Thyroid gland (tissue), 4 donors: Measurements from ENCODE around the gene KLRC3. TPM values are rescaled to one million over a fixed set of nuclear protein-coding genes. Genes with fewer than 3 reads are reported as not detected.
"Not testable (repeated sequence)": the region's sequence is repeated elsewhere in the genome, so short reads cannot be mapped to it uniquely, and the experiment has no call there.

Experiments
- DNase-seq, 2 donors: peaks; one replicate each; pipeline ENCODE4 v3.0.0-alpha.2; 2019
- H3K27ac ChIP-seq, 3 donors: fragments of 200-600 bp; sonication (generic); 1 replicate in 2 of 3; 2 replicates in 1 of 3; pipeline ENCODE4 v1.5.1; 2016 to 2019; ENCODE audit warnings: mild to moderate bottlenecking in 1 of 3, moderate library complexity in 1 of 3
- H3K27me3 ChIP-seq: fragments of 200-600 bp; sonication (generic); one replicate; pipeline ENCODE4 v1.5.1; 2019
- H3K36me3 ChIP-seq, 2 donors: fragments of 200-600 bp; sonication (generic); one replicate each; pipeline ENCODE4 v1.5.1; 2016 to 2019
- H3K4me1 ChIP-seq, 2 donors: fragments of 200-600 bp; sonication (generic); one replicate each; pipeline ENCODE4 v1.5.1; 2017 to 2019
- H3K4me3 ChIP-seq, 3 donors: fragments of 200-600 bp; sonication (generic); replicated peaks in 1 of 3; 1 replicate in 2 of 3; 2 replicates in 1 of 3; pipeline ENCODE4 v1.5.1; 2016; ENCODE audit warnings: mild to moderate bottlenecking in 1 of 3
- H3K9me3 ChIP-seq: fragments of 200-600 bp; sonication (generic); one replicate; pipeline ENCODE4 v1.5.1; 2017
- POLR2A ChIP-seq, 2 donors: fragments of 450-650 bp; IDR thresholded peaks; one replicate each; pipeline ENCODE4 v1.6.1; 2017; ENCODE audit warnings: antibody characterized with exemption in 2 of 2, mild to moderate bottlenecking in 2 of 2, moderate library complexity in 1 of 2
- WGBS, 2 donors: methylation state at CpG; one replicate each; pipeline ENCODE4 v1.1.5; 2017; 5-methylcytosine and 5-hydroxymethylcytosine counted together
- intact Hi-C: fragments of 100-400 bp; cut with DNase I; formaldehyde crosslinking; loops from one replicate; pipeline ENCODE4 v1.15.1; 2023
- total RNA-seq, 4 donors: library from RNA; depleted of rRNA; stranded (reverse); fragments of >200 nt; gene quantifications; one replicate each; pipeline ENCODE4 v1.2.3, GENCODE V29; 2016
- TF ChIP-seq, protein P1 (sequence below), 6 experiments: fragments of 200-600 bp in 3 of 6; fragments of 450-650 bp in 3 of 6; sonication (generic) in 3 of 6; IDR thresholded peaks; one replicate each; pipeline ENCODE4 v1.5.1; 2016 to 2019; ENCODE audit warnings: antibody characterized with exemption in 6 of 6, mild to moderate bottlenecking in 2 of 6, inconsistent platforms in 1 of 6, moderate library complexity in 1 of 6

KLRC3 gene
- total RNA-seq: not detected

DNA sequence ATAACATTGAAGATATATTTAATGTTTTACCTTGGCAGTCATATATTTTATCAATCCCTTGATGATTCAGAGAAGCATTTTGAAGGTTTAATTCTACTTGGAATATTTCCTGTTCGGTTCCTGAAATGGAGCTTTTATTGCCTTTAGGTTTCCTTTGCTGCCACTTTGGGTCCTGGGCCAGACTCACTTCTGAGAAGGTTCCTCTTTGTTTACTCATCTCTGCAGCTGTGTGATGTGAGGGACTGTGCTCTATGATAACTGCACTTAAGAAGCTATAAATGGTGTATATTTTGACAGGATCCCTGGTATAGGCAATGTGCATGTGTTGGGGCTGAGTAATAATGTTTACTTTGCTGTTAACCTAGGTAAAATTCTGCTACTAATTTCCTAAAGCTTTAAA, at the start of gene KLRC3:
KLRC3 (minus strand) TSS at position 262 of the 400 bp plus-strand sequence; CDS start at position 217, 45 bp downstream.
- WGBS, 2 donors: 29 to 37% methylated on average over 1 of the region's 1 CpG
- DNase-seq: not testable (repeated sequence)

DNA sequence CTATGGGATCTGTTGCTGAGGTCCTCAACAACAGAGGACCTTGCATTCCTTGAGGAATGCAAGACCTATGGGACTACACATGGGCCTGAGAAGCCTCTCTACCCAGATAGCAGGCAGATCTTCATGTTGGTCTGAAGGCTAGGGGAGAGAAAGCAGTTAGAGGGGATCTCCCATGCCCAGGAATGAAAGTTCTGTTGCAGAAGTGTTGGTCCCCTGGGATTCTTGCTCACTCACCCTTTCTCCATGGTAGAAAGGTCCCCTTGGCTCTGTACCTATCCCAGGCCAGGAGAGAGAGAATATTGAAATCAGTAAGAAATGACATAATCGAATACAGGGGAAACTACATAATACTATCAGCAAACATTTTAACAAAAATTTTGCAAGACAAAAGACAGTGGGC, 49.3 kb upstream of the KLRC3 start:
- Histone ChIP-seq H3K36me3 (no peaks in the 10 kb centered on the region), H3K27me3 (no peaks in the 10 kb centered on the region), H3K4me3 (no peak overlapping the region), H3K9me3 (no peaks in the 10 kb centered on the region), H3K27ac (no peak overlapping the region), H3K4me1 (no peaks in the 10 kb centered on the region)
- DNase-seq: no peak
- 84 to 93% methylated on average over 1 of the region's 1 CpG for WGBS, 2 donors
- TF ChIP-seq POLR2A (IDR thresholded peaks at IDR 0.05): no peak
- TF ChIP-seq, protein P1, sequence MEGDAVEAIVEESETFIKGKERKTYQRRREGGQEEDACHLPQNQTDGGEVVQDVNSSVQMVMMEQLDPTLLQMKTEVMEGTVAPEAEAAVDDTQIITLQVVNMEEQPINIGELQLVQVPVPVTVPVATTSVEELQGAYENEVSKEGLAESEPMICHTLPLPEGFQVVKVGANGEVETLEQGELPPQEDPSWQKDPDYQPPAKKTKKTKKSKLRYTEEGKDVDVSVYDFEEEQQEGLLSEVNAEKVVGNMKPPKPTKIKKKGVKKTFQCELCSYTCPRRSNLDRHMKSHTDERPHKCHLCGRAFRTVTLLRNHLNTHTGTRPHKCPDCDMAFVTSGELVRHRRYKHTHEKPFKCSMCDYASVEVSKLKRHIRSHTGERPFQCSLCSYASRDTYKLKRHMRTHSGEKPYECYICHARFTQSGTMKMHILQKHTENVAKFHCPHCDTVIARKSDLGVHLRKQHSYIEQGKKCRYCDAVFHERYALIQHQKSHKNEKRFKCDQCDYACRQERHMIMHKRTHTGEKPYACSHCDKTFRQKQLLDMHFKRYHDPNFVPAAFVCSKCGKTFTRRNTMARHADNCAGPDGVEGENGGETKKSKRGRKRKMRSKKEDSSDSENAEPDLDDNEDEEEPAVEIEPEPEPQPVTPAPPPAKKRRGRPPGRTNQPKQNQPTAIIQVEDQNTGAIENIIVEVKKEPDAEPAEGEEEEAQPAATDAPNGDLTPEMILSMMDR (IDR thresholded peaks at IDR 0.05): no peak
- intact Hi-C loops: no loop called here

More for the DNA sequence above, at the start of gene KLRC3:
- H3K27me3 ChIP-seq, H3K4me3 ChIP-seq, H3K9me3 ChIP-seq, H3K4me1 ChIP-seq, intact Hi-C loops, H3K36me3 ChIP-seq, H3K27ac ChIP-seq: not testable (repeated sequence)

DNA sequence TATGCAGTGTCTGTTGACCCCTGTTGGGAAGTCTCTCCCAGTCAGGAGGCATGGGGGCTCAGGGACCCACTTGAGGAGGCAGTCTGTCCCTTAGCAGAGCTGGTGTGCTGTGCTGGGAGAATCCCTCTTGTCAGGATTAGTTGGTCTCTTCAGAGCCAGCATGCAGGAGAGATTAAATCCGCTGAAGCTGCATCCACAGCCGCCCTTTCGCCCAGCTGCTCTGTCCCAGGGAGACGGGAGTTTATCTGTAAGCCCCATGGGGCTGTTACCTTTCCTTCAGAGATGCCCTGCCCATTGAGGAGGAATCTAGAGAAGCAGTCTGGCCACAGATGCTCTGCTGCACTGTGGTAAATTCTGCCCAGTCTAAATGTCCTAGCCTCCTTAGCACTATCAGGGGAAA, 45.9 kb upstream of the KLRC3 start:
- H3K27me3 ChIP-seq: no peaks in the 10 kb centered on the region
- no peak overlapping the region for H3K27ac ChIP-seq
- H3K4me3 ChIP-seq: no peak overlapping the region
- no peaks in the 10 kb centered on the region for H3K36me3 ChIP-seq
- intact Hi-C loops: no loop called here
- H3K4me1 ChIP-seq: no peaks in the 10 kb centered on the region
- no peak for DNase-seq
- no peaks in the 10 kb centered on the region for H3K9me3 ChIP-seq
- TF ChIP-seq, protein P1 (IDR thresholded peaks at IDR 0.05): no peak
- no peak for TF ChIP-seq POLR2A (IDR thresholded peaks at IDR 0.05)
- 76 to 92% methylated on average over 2 to 4 of the region's 4 CpGs for WGBS, 2 donors

DNA sequence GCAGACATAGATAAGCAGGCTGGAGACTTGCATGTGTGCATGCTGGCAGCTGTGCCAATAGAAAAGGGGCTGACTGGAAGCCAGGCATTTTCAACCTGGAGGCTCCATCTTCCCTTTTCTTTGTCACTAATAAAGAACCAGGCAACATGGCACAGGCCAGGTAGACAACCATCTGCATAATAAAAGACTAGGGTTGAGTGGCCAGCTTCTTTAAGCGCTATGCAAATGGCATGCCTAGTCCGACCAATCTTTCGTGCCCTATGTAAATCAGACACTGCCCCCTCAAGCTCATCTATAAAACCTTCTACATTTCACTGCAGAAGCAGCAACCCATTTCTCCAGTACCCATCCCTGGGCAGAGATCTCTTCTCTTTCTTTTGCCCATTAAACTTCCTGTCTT, 37.4 kb upstream of the KLRC3 start:
- no peaks in the 10 kb centered on the region for H3K9me3 ChIP-seq
- intact Hi-C loops: no loop called here
- no peak overlapping the region for H3K4me3 ChIP-seq
- no peaks in the 10 kb centered on the region for H3K27me3 ChIP-seq
- TF ChIP-seq POLR2A (IDR thresholded peaks at IDR 0.05): no peak
- TF ChIP-seq, protein P1 (IDR thresholded peaks at IDR 0.05): no peak
- no peak overlapping the region for H3K27ac ChIP-seq
- no peaks in the 10 kb centered on the region for H3K36me3 ChIP-seq
- DNase-seq: no peak
- 85 to 91% methylated on average over 3 of the region's 3 CpGs for WGBS, 2 donors
- H3K4me1 ChIP-seq: no peaks in the 10 kb centered on the region

DNA sequence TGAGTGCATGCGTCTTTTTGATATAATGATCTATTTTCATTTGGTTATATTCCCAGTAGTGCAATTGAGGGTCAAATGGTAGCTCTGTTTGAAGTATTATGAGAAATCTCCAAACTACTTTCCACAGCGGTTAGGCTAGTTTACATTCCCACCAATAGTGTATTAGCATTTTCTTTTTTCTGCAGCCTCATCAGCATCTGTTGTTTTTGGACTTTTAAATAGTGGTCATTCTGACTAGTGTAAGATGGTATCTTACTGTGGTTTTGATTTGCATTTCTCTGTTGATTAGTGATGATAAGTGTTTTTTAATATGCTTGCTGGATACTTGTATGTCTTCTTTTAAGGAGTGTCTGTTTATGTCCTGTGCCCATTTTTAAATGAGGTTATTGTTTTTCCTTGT, 36.5 kb upstream of the KLRC3 start:
- H3K36me3 ChIP-seq: no peaks in the 10 kb centered on the region
- no peaks in the 10 kb centered on the region for H3K4me1 ChIP-seq
- intact Hi-C loops: no loop called here
- DNase-seq: no peak
- H3K27ac ChIP-seq: no peak overlapping the region
- no peaks in the 10 kb centered on the region for H3K27me3 ChIP-seq
- no peak overlapping the region for H3K4me3 ChIP-seq
- WGBS, 2 donors: 93 to 95% methylated on average over 2 of the region's 2 CpGs
- H3K9me3 ChIP-seq: no peaks in the 10 kb centered on the region
- no peak for TF ChIP-seq POLR2A (IDR thresholded peaks at IDR 0.05)
- TF ChIP-seq, protein P1 (IDR thresholded peaks at IDR 0.05): no peak

DNA sequence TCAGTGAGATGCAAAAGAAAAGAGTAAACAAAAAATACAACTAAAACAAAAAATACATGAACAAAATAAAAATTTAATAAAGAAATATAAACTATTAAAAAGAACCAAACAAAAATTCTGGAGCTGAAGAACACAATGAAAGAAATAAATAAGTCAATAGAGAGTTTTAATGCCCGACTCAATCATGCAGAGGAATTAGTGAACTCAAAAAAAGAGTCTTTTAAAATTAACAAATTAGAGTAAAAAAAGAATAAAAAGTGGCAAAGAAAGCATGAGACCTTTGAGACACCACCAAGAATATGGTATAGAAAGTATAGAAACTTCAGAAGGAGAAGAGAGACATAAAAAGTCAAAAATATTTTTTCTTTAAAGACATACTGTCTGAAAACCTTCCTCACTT, 35.4 kb upstream of the KLRC3 start:
- H3K9me3 ChIP-seq: no peaks in the 10 kb centered on the region
- no peaks in the 10 kb centered on the region for H3K4me1 ChIP-seq
- H3K27me3 ChIP-seq: no peaks in the 10 kb centered on the region
- H3K27ac ChIP-seq: no peak overlapping the region
- WGBS, 2 donors: 81 to 85% methylated on average over 1 of the region's 1 CpG
- no peak for DNase-seq
- H3K36me3 ChIP-seq: no peaks in the 10 kb centered on the region
- H3K4me3 ChIP-seq: no peak overlapping the region
- TF ChIP-seq, protein P1 (IDR thresholded peaks at IDR 0.05): no peak
- no peak for TF ChIP-seq POLR2A (IDR thresholded peaks at IDR 0.05)
- intact Hi-C loops: no loop called here
